ENCODE data around the gene F11. TPM values are rescaled to one million over a fixed set of nuclear protein-coding genes. Genes with fewer than 3 reads are reported as not detected.
"Not testable (repeated sequence)": the region's sequence is repeated elsewhere in the genome, so short reads cannot be mapped to it uniquely, and the experiment has no call there.

Gene F11
- total RNA-seq, 1 donor from 2014 or later = not detected

GRCh38 chr4:186298031-186298647 lies 32.1 kb downstream of the F11 start:
- DNase-seq (ENCODE audit: low read depth, low spot score) = no peak

- DNase-seq (ENCODE audit: low read depth, low spot score) = no peak
These were observed 33.3 kb downstream of the F11 start for GRCh38 chr4:186299291-186299690.

GRCh38 chr4:186300659-186301390 lies 34.8 kb downstream of the F11 start:
- DNase-seq (ENCODE audit: low read depth, low spot score) = no peak

- DNase-seq (ENCODE audit: low read depth, low spot score) = no peak
These were observed 38.2 kb downstream of the F11 start for GRCh38 chr4:186304216-186304615.

- no peak for DNase-seq (ENCODE audit: low read depth, low spot score)
These were observed 39.0 kb downstream of the F11 start for GRCh38 chr4:186304866-186305505.

- DNase-seq (ENCODE audit: low read depth, low spot score) = no peak
These were observed 41.5 kb downstream of the F11 start for GRCh38 chr4:186307497-186307896.

- DNase-seq (ENCODE audit: low read depth, low spot score) = no peak
These were observed 41.9 kb downstream of the F11 start for GRCh38 chr4:186307916-186308315.

- DNase-seq (ENCODE audit: low read depth, low spot score) = no peak
These were observed 52.5 kb downstream of the F11 start for GRCh38 chr4:186318481-186318880.

DNA sequence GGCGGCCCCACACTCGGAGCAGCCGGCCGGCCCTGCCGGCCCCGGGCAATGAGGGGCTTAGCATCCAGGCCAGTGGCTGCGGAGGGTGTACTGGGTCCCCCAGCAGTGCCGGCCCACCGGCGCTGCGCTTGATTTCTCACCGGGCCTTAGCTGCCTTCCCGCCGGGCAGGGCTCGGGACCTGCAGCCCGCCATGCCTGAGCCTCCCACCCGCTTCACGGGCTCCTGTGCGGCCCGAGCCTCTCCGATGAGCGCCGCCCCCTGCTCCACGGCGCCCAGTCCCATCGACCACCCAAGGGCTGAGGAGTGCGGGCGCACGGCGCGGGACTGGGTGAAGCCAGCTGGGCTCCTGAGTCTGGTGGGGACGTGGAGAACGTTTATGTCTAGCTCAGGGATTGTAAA lies 58.7 kb downstream of the F11 start:
- not testable (repeated sequence) for DNase-seq (ENCODE audit: low read depth, low spot score)

GRCh38 chr4:186326391-186326790 lies 60.4 kb downstream of the F11 start:
- no peak for DNase-seq (ENCODE audit: low read depth, low spot score)

- no peak for DNase-seq (ENCODE audit: low read depth, low spot score)
These were observed 63.4 kb downstream of the F11 start for GRCh38 chr4:186329372-186329771.

GRCh38 chr4:186330368-186330767 lies 64.4 kb downstream of the F11 start:
- DNase-seq (ENCODE audit: low read depth, low spot score) = no peak

DNA sequence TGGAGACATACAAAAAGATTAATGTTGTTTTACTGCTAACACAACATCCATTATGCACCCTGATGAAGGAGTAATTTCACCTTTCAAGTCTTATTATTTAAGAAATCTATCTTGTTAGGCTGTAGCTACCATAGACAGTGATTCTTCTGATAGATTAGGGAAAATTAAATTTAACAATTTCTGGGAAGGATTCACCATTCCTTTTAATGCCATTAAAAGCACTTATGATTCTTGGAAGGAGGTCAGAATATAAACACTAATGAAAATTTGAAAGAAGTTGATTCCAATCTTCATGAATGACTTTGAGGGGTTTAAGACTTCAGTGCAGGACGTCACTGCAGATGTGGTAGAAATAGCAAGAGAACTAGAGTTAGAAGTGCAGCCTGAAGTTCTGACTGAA lies 69.8 kb downstream of the F11 start:
- DNase-seq (ENCODE audit: low read depth, low spot score) = no peak

Other genes with a start within 250 kb of the F11 start
- gene TLR3, start 197.0 kb upstream of the F11 start, total RNA-seq = 1.6 and 7.0 TPM in 2 replicates
- 0.28 and 0.40 TPM in 2 replicates for gene FAM149A, start 161.5 kb upstream of the F11 start, total RNA-seq
- gene CYP4V2, start 74.6 kb upstream of the F11 start, total RNA-seq = 2.6 and 3.1 TPM in 2 replicates
- 0.25 TPM in 1 of 2 replicates, not detected in the other for gene KLKB1, start 38.7 kb upstream of the F11 start, total RNA-seq